Measurements from ENCODE around the gene SNORC.

GRCh38 chr2:232908695-232909094 lies 38.6 kb downstream of the SNORC start:
- TF ChIP-seq YY1 (IDR thresholded peaks at IDR 0.05; ENCODE audit: insufficient read depth, insufficient read length) (no peak), ZNF274 (IDR thresholded peaks at IDR 0.05; ENCODE audit: low read depth, low read length) (no peak), SUZ12 (IDR thresholded peaks at IDR 0.05; ENCODE audit: extremely low read depth, insufficient read depth, insufficient read length) (no peak)

Measured in NT2/D1 (cell line).